ENCODE results near the gene TSR1.
A peak's percentile ranks its signal among the peaks of the same experiment; 100 is the strongest.

The TSR1 gene

DNA sequence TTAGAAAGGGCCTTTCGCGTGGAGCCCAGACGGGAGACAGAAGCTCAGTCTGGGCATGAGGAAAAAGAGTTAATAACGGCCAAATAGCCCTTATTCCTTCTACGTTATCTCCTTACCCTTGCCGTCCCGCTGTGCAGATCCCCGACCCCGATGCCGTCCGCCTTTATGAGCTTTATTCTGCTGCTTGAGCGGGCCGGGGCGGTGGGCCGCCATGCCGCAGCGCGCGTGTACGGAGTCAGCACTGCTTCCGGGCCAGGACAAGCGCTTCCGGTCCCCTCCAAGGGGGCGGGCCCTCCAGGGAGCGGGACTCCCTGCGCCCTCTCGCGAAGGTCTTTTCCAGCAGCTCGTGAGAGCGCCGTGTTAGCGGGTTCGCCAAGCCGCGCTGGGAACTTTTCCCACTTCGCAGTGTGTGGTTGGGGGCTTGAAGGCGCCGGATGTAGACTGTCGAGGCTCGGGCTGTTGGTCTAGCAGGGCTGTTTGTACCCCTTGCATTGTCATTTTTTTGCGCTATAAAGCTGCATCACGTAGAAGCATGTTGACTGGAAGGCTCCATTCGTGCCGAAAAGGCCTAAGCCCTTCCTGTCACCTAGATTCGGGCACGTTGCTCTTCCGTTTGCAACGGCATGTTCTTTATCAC is at the start of gene TSR1:
Gene TSR1 (minus strand): TSS at position 243 of the 637 bp plus-strand sequence. CDS start 30 bp downstream, at position 213.
- DNase-seq (ENCODE audit: low read depth in 3 of 3, low spot score in 1 of 3), result peak; percentile 64 to 82 (median 71)

DNA sequence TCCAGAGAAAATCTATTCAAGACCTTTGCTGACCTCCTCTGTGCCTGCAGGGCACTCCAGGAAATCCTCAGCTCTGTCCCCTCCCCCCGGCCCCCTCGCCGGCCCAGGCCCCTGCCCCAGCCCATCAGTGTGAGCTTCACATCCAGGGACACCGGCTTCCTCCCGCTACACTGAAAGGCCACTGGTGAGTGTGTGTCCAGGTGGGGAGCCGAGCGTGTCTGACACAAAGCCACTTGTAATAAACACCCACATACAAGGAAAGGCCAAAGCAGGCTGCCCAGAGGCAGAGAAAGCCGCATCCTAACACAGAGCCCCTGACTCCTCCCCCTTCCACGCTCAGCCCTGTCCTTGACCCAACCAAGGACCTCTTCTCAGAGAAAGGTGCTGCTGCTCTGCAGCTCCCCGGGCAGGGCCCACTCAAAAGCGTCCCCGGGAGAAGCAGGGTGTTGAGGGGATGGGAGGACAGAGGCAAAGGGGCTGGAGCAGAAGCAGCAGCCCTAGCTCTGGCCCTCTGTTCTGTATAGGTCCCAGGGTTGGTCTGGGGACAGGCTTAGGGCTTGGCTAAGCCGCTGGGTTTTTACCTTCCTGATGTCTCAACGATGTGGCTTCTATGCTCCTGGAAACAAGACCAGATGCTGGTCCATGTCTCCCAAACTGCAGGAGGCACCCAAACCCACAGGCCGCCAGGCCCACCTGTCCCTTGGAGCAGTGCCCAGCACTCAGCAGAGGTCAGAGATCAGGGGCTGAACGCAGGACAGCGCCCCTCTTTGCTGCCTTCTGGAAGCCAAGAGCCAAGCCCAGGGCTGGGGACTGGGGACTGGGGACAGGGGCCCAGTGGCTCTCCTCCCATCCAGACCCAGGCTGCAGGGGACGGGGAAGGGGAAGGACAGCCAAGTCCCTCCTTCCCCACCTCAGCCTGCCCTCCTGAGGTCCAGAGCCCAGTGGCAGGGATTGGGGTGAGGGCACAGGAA is 49.3 kb upstream of the TSR1 start:
- DNase-seq (ENCODE audit: low read depth in 3 of 3, low spot score in 1 of 3), result no peak

DNA sequence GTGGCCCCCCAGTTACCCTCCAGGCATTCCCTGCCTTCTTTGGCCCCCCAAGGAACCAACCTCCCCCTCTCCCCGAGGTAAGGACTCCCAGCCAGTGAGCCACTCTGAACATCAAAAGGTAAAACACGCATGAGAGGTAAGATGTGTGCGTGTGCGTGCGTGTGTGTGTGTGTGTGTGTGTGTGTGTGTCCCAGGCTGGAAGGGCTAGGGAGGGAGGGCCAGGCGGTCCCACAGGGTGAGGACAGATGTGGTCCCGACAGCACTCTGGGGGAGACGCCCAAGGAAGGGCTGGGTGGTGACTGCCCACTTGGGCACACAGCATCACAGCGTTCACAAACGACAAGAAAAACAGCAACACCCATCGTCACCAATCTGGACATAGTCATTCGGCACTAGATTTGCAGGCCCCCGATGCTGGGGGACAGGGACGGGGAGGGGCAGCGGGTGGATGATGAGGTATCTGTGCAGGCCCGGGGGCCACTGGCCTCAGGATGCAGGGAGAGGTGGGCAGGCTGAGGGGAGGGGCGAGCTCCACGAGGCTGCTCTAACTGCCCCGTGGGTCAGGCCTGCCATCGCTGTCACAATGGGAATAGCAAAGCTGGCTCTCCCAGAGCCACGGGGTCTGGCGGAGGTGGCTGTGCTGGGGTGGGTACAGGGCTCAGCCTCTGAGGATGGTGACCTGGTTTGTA is 48.3 kb upstream of the TSR1 start:
- DNase-seq (ENCODE audit: low read depth in 3 of 3, low spot score in 1 of 3), result no peak

DNA sequence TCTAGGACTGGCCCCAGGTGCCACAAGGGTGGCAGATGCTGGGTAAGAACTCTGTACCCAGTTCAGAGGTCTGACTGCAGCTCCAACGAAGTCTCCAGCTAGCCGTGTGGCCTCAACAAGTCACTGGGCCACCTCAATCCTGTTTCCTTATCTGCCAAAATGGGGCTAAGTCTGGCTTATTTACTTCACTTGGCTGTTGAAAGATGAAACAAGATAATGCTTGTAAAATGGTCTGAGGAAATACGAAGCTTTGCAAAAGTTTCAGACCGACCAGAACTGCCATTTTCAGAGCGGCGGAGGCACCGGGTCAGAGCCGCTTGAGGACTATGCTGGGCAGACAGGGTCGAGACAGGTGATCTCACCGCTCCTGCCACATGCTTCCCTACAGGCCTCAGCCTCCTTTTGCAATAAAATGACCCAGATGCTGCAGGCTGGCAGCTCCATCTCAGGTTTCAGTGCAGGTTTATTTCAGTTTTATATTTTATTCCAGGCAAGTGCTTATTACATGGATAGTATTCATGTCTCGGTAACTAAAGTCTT is 47.4 kb upstream of the TSR1 start:
- DNase-seq (ENCODE audit: low read depth in 3 of 3, low spot score in 1 of 3), result no peak

DNA sequence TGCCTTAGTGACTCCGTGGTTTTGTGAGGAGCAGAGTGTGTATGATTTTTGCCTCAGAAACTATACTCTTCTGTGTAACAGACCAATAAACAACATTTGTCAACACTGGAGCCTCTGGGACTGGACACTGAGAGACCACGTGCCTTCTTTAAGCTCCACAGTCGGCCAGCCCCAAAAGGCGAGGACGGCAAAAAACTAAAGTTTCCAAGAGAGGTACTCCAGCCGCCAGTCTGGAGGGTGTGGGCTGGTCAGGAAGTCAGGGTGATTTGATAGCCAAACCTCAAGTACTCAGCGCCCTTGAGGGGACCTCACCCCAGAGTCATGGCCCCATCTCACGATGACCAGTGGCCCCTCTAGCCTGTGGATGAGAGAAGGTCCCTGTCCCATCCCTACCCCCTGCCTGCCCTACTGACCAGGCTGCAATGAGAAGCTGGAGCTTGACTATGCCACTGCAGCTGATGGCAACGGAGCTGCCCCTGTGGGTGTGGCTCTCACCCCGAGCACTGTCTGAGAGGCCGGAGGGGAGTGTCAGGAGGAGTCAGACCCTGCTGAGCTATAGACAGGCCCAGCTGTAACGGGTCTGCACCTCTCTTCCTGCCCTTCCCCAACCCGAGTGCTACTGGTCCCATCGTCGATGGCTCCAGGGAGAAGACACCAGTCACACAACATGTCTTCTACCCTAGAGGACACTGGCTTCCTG is 44.8 kb upstream of the TSR1 start:
- DNase-seq (ENCODE audit: low read depth in 3 of 3, low spot score in 1 of 3), result no peak

DNA sequence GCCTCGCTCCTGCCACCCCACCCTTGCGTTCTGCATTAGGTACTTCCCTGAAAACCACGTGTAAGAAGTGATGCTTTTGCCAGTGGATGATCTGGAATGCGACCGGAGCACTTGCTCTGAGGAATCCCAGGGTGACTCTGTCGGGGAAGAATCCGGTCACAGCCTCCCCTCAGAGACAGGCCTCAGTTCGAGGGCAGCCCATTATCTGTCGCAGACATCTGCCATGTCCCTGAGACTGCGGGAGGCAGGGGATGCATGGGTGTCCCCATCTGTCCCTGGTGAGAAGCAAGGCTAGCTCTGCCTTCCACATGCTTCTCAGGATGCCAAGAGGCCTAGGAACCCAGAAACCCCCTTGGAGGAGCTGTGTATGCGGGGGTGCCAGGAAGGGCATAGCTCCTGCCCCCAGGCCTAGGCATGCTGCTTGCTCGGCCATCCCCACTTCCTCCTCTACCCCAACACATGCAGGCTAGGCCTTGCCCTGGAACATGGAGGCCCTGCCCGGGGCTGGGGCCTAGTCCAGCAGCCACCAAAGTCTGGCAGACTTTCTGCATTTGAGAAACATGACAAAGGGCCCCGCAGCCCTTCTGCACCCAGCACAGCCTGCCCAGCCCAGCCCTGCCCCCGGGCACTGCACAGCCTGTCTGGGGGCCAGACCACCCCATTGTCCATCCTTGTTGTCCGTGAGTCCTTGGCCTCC is 44.1 kb upstream of the TSR1 start:
- no peak for DNase-seq (ENCODE audit: low read depth in 3 of 3, low spot score in 1 of 3)

DNA sequence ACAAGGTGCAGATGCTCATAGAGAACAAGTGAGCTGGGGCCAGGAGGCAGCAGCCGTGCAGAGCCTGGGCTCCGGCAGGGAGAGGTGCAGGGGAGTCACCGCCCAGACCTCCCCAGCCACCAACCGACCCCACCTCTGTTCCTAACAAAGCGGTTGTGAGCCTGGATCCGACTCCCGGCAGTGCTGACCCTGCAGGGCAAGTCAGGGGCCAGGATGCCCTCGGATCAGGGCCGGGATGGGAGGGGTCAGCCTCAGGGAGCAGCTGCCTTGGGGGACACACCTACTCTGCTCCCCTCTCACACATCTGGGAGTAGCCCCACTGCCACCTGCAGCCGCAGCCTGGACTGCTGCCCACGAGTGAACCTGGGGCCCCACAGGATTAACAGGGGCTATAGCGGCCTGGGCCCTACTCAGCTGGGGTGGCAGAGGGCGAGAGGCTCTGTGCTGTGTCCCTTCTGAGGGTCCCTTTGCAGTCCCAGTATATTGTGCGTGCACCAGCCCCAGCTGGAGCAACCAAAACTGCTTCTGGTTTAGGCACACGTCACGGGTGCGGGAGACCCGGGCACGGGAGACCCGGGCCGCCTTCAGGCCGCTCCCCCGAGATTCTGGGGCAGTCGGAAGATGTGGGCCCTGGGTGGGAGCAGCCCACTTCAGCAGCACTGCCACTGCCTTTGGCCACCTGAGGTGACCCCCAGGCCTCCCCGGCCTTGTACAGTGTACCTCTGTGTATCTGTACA is 43.4 kb upstream of the TSR1 start:
- DNase-seq (ENCODE audit: low read depth in 3 of 3, low spot score in 1 of 3), result no peak

DNA sequence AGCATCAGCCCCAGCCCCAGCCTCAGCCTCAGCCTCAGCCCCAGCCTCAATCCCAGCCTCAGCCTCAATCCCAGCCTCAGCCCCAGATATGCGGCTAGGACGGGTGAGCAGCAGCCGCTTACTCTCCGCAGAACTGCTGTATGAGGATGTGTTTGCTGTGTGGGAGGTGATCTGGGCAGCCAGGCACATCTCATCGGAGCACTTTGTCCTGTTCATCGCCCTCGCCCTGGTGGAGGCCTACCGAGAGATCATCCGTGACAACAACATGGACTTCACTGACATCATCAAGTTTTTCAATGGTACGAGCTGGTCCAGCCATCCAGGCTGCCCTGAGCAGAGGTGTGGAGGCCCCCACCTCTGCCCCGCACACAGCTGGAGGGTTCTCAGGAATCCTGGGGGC is 42.6 kb upstream of the TSR1 start:
- no peak for DNase-seq (ENCODE audit: low read depth in 3 of 3, low spot score in 1 of 3)

DNA sequence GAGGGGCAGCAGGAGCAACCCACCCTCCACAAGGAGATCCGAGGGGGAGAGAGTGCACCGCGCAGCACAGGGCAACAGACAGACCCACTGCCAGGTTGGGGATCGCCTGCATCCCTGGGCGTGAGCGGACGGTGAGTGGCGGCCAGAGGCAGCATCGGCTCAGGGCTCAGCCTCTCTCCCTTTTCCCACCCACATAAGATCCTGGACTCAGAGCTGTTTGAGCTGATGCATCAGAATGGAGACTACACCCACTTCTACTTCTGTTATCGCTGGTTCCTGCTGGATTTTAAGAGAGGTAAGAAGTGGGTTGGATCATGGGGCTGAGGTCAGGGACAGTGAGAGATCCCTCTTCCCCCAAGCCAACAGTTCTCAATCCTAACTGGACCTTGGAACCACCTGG is 41.4 kb upstream of the TSR1 start:
- DNase-seq (ENCODE audit: low read depth in 3 of 3, low spot score in 1 of 3), result no peak

DNA sequence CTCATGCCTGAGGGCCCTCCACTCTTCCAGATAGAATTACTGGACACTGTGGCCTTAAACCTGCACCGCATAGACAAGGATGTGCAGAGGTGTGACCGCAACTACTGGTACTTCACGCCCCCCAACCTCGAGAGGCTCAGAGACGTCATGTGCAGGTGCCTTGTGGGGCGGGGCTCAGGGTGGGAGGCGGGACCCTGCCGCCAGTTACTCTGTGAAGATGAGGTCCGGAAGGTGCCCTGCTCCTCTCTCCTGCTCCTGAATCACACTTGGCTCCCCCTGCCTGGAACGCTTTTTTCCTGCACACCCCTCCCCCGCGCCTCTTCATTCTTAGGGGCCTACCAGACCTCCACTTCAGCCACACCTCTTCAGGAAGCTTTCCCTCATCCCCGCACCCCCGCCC is 39.9 kb upstream of the TSR1 start:
- DNase-seq (ENCODE audit: low read depth in 3 of 3, low spot score in 1 of 3), result no peak

DNA sequence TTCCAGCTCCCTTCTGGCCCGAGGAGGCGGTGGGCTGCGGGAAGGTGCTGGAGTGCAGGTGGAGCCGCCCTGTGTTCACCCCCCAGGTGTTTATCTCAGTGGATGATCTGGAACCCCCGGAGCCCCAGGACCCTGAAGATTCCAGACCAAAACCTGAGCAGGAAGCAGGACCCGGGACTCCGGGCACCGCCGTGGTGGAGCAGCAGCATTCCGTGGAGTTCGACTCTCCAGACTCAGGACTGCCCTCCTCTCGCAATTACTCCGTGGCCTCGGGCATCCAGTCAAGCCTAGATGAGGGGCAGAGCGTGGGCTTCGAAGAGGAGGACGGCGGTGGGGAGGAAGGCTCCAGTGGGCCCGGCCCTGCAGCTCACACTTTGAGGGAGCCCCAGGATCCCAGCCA is 39.1 kb upstream of the TSR1 start:
- DNase-seq (ENCODE audit: low read depth in 3 of 3, low spot score in 1 of 3), result no peak

DNA sequence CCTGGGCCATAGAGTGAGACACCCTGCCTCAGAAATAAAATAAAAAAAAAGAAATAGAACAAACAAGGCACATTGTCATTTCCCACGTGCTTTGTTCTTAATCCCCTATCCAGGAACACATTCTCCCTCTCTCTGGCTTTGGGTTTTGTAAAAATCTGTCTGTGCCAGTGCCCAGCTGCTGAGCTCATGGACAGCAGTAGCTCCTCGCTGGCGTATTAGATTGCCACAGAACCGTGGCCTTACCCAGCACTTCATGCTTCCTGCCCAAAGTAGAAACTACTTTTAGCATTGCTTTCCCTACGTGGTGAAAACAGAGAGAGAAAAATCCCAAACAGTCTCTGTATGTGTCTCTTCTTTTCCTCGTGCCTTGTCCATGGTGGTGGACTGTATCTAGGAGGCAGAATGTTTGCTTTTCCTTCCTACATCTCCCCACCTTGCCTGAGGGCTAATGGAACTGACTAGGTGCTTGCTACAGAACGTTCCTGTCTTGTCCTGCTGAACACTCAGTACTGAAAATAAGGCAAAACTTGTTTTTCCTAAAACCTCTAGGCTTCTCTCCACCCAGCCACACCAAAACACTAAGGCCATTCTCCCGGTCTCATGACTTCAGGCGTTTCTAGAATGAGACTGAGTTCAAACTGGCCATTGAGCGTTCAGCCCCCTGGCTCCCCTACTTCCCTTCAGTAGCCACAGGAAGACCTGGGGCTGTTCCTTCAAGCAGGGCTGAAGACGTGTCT is 38.5 kb upstream of the TSR1 start:
- DNase-seq (ENCODE audit: low read depth in 3 of 3, low spot score in 1 of 3), result no peak

DNA sequence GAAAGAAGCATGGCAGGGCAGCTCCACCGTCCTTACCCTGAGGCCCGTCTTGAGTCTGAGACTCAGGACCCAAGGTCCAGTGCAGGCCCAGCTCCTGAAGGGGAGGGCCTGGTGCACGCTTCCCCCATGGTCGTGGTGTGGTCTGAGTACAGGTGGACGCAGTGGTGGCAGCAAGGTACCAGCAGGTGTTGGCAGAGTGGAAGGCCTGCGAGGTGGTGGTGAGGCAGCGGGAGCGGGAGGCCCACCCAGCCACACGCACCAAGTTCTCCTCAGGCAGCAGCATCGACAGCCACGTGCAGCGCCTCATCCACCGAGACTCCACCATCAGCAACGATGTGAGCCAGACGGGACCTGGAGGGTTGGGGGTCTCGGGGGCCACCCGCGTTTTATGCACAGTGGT is 36.9 kb upstream of the TSR1 start:
- DNase-seq (ENCODE audit: low read depth in 3 of 3, low spot score in 1 of 3), result no peak

DNA sequence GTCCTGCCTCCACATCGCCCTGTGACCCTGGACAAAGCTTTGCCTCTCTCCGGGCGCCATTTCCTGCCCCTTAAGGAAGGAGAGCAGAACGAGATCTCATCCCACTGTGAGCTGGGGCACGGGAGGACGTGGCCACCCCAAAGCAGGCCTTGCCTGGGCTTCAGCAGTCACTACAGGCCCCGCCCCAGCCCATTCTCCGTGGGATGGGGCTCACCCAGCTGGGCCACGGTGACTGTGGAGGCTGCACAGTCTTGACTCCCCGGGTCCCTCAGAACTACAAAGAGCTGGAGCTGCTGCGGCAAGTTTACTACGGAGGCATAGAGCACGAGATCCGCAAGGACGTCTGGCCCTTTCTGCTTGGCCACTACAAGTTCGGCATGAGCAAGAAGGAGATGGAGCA is 36.4 kb upstream of the TSR1 start:
- DNase-seq (ENCODE audit: low read depth in 3 of 3, low spot score in 1 of 3), result no peak

DNA sequence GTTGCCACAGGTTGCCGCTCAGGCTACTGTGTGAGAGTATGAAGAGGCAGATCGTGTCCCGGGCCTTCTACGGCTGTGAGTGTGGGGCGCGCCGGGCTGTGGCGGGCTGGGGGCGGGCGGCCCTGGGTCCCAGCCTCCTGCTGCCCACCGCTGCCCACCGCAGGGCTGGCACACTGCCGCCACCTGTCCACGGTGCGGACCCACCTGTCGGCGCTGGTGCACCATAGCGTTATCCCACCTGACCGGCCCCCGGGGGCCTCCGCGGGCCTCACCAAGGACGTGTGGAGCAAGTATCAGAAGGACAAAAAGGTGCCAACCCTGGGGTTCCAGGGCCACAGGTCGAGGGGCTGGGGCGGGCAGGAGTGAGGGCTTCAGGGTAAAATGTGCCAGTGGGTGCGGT is 35.9 kb upstream of the TSR1 start:
- no peak for DNase-seq (ENCODE audit: low read depth in 3 of 3, low spot score in 1 of 3)

DNA sequence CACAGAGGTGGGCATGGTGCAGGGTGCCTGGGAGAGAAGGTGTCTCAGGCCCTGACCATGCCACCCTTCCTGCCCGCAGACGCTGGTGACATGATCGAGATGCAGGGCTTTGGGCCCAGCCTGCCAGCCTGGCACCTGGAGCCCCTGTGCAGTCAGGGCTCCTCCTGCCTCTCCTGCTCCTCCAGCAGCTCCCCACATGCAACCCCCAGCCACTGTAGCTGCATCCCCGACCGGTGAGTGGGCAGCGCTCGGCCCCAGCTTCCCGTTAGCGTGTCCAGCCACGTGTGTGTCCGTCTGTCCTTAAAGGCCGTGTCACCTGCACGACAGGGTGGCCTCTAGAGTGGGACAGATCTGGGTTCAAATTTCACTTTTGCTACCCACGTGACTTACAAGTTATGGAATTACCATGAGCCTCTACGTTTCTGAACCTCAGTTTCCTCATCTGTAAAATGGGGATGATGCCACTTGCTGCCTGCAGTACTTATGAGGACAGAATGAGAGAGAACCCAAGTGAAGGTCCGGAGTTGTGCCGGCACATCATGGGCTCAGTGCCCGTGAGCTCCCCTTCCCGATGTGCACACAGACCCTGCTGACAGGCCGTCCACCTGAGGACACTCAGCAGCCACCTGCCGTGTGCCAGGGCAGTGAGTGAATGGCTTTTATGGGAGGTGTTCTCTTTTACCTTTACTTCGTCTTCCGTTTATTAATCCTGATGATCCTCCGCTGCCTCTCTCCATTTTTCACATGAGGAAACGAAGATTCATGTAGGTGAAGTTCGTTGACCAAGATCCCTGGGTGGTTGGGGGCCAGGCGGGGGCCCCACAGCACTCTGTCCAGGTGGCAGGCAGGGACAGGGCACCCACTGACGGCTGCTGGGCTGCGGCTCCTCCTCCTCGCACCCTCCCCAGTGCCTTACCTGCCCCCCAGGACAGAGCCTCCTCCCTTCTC is 35.2 kb upstream of the TSR1 start:
- DNase-seq (ENCODE audit: low read depth in 3 of 3, low spot score in 1 of 3), result no peak

DNA sequence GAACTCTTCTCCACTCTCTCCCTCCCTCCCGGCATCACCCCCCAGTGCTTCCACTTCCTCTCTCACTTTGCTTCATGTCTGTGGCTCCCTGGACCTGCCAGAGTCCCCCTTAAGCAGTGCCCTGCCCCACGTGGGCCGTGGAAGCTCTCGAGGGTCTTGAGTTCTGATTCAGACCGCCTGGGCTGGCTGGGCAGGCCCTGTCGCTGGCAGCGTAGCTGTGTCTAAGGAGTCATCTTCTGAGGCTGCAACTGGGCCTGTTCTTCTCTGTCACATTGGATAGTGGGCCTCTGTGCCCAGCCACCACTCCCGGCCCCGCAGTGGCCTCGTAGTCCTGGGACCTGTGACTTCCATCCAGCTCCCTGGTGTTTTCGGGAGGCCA is 33.9 kb upstream of the TSR1 start:
- DNase-seq (ENCODE audit: low read depth in 3 of 3, low spot score in 1 of 3), result no peak
